Measurements from ENCODE around the gene CA10. TPM values are rescaled to one million over a fixed set of nuclear protein-coding genes. Genes with fewer than 3 reads are reported as not detected.

The CA10 gene
- total and polyA plus RNA-seq, 2 of the 4 experiments (the other 2 are of a cell fraction) = not detected

- Histone ChIP-seq H4K91ac (ENCODE audit: insufficient read depth, low read depth, low read length) (no peak overlapping the region), H3K14ac (replicated peaks; ENCODE audit: low read depth, low read length) (no peak overlapping the region), H3K4ac (ENCODE audit: low read depth, low read length) (no peak overlapping the region), H3K27me3 (ENCODE audit: control insufficient read depth, insufficient read depth, low read length) (no peaks in the 10 kb centered on the region), H3K4me1 (ENCODE audit: control insufficient read depth, insufficient read depth, low read length) (no peaks in the 10 kb centered on the region), H4K20me1 (ENCODE audit: insufficient read depth, low read length) (no peaks in the 10 kb centered on the region), H3K79me1 (ENCODE audit: low read depth in 1 of 2, low read length in 2 of 2) (no peaks in the 10 kb centered on the region), H2BK20ac (ENCODE audit: low read depth, low read length) (no peak overlapping the region), H3K4me2 (ENCODE audit: low read depth, low read length) (no peak overlapping the region), H2BK15ac (ENCODE audit: low read depth, low read length) (no peak overlapping the region), H3K9me3 (ENCODE audit: control insufficient read depth, insufficient read depth, low read length) (peaks cover 15% of the 10 kb centered on the region), H3K36me3 (ENCODE audit: control insufficient read depth, insufficient read depth, low read length) (no peaks in the 10 kb centered on the region), H2AK9ac (replicated peaks; ENCODE audit: low read depth, low read length, poor library complexity) (no peak overlapping the region), H3K18ac (ENCODE audit: low read depth, low read length) (no peak overlapping the region), H3K23ac (ENCODE audit: low read depth, low read length) (no peak overlapping the region), H3K9me1 (ENCODE audit: insufficient read depth, low read length) (no peaks in the 10 kb centered on the region), H2BK120ac (ENCODE audit: low read depth, low read length) (no peak overlapping the region), H3K27ac (ENCODE audit: insufficient read depth, low read length) (no peak overlapping the region), H3K4me3 (ENCODE audit: insufficient read depth, low read depth, low read length) (no peak overlapping the region), H2AFZ (replicated peaks; ENCODE audit: low read length, poor library complexity) (no peak overlapping the region), H2BK5ac (ENCODE audit: low read depth, low read length, poor library complexity, severe bottlenecking) (no peak overlapping the region), H4K8ac (ENCODE audit: low read depth in 2 of 2, low read length in 2 of 2) (no peak overlapping the region), H4K5ac (ENCODE audit: low read depth, low read length) (no peak overlapping the region), H3K9ac (ENCODE audit: low read depth, low read length) (no peak overlapping the region), H3K56ac (ENCODE audit: extremely low read depth, insufficient read depth, low read length) (no peak overlapping the region), H2AK5ac (ENCODE audit: low read depth, low read length) (no peak overlapping the region)
- no peak for TF ChIP-seq CTCF (conservative IDR thresholded peaks at IDR 0.05; ENCODE audit: low read depth, low read length)
- no peak for TF ChIP-seq MAZ (IDR thresholded peaks at IDR 0.05; ENCODE audit: borderline replicate concordance, low read depth, low read length)
- TF ChIP-seq RCOR1 (IDR thresholded peaks at IDR 0.05; ENCODE audit: insufficient replicate concordance, low read length) = no peak
- TF ChIP-seq RAD21 (IDR thresholded peaks at IDR 0.05; ENCODE audit: low read length) = no peak
- no peak for TF ChIP-seq CEBPB (IDR thresholded peaks at IDR 0.05; ENCODE audit: low read depth, low read length)
- no peak for TF ChIP-seq USF2 (IDR thresholded peaks at IDR 0.05; ENCODE audit: low read depth, low read length)
- TF ChIP-seq CHD1 (IDR thresholded peaks at IDR 0.05; ENCODE audit: low read depth, low read length) = no peak
- TF ChIP-seq POLR2A (IDR thresholded peaks at IDR 0.05; ENCODE audit: low read depth, low read length) = no peak
- TF ChIP-seq NFE2L2 (IDR thresholded peaks at IDR 0.05; ENCODE audit: low read depth, low read length) = no peak
- no peak for TF ChIP-seq FOS (IDR thresholded peaks at IDR 0.05; ENCODE audit: low read depth, low read length)
- TF ChIP-seq MAFK (IDR thresholded peaks at IDR 0.05; ENCODE audit: low read depth, low read length) = no peak
- no peak for TF ChIP-seq BHLHE40 (IDR thresholded peaks at IDR 0.05; ENCODE audit: low read depth, low read length)
- ChIA-PET CTCF (no interaction called here), POLR2A (ENCODE audit: unreplicated experiment) (no interaction called here)
- DNase-seq = no peak
- no peak for ATAC-seq (ENCODE audit: low read depth)
- intact Hi-C loops (cut with micrococcal nuclease) = no loop called here
- WGBS, 2 experiments (ENCODE audit: extremely low coverage in 2 of 2, insufficient read length in 1 of 2) = 20% methylated on average over 1 of the region's 3 CpGs; no CpG with 5 or more reads in 1 of the 2 experiments
- no TSS peak for BruUV-seq (replicated peaks)
- dilution Hi-C loops (cut with HindIII; ENCODE audit: low sequenced_read_pairs, unreplicated experiment) = no loop called here
- in situ Hi-C loops (cut with MboI; ENCODE audit: low sequenced_read_pairs) = no loop called here
Observed at GRCh38 chr17:51710634-51710979, 447.9 kb downstream of the CA10 start.
